PC-3 (cell line): ENCODE measurements around the gene CIDEB. TPM values are rescaled to one million over a fixed set of nuclear protein-coding genes. Genes with fewer than 3 reads are reported as not detected.

Source experiments
- ATAC-seq: fragments of 200-7000 bp; cut with Tn5 transposase; 2 replicates; pipeline ENCODE4 v1.9.1; 2020; ENCODE audit warnings: mild to moderate bottlenecking, moderate library complexity
- BruUV-seq: library from RNA; stranded (reverse); fragments of 400-500 nt; replicated peaks from 2 replicates; lab custom pipeline; 2021; lab: Mats Ljungman, UMichigan
- CTCF ChIA-PET: fragments of 300-600 bp; sonication (Branson Sonifier 250); formaldehyde crosslinking; loops from one replicate; lab custom pipeline; 2022; ENCODE audit warnings: antibody characterized with exemption; lab: Charles Lee
- POLR2A ChIA-PET: fragments of 300-600 bp; sonication (Branson Sonifier 250); formaldehyde crosslinking; loops from one replicate; lab custom pipeline; 2022; ENCODE audit warnings: antibody characterized with exemption; ENCODE audit not compliant: unreplicated experiment; lab: Charles Lee
- DNase-seq: peaks from one replicate; pipeline ENCODE4 v3.0.0-alpha.2; 2015
- H2AFZ ChIP-seq: fragments of 300-600 bp; sonication (generic); 2 replicates; pipeline ENCODE4 v1.6.0; 2016; ENCODE audit warnings: antibody characterized with exemption, low read length
- H3F3A ChIP-seq: fragments of 300-600 bp; sonication (generic); one replicate; pipeline ENCODE4 v1.6.0; 2017; ENCODE audit warnings: antibody characterized with exemption, low read length, control low read depth, mild to moderate bottlenecking; ENCODE audit not compliant: unreplicated experiment
- H3K27ac ChIP-seq: fragments of 300-600 bp; sonication (generic); 2 replicates; pipeline ENCODE4 v1.5.1; 2016; ENCODE audit warnings: mild to moderate bottlenecking, low read length
- H3K27me3 ChIP-seq: fragments of 300-600 bp; sonication (generic); 2 replicates; pipeline ENCODE4 v1.6.1; 2016; ENCODE audit warnings: low read length, mixed read lengths
- H3K36me3 ChIP-seq: fragments of 300-600 bp; sonication (generic); 2 replicates; pipeline ENCODE4 v1.6.1; 2016; ENCODE audit warnings: low read depth, mixed run types, low read length, mixed read lengths
- H3K4me1 ChIP-seq: fragments of 300-600 bp; sonication (generic); 2 replicates; pipeline ENCODE4 v1.5.1; 2016; ENCODE audit warnings: low read length; ENCODE audit not compliant: insufficient read depth
- H3K4me2 ChIP-seq: fragments of 300-600 bp; sonication (generic); 2 replicates; pipeline ENCODE4 v1.6.0; 2016; ENCODE audit warnings: low read length
- H3K4me3 ChIP-seq: fragments of 300-600 bp; sonication (generic); 2 replicates; pipeline ENCODE4 v1.5.1; 2016; ENCODE audit warnings: mild to moderate bottlenecking, low read length, mixed read lengths
- H3K79me2 ChIP-seq: fragments of 300-600 bp; sonication (generic); 2 replicates; pipeline ENCODE4 v1.6.1; 2017; ENCODE audit warnings: low read length, mixed read lengths
- H3K9ac ChIP-seq: fragments of 300-600 bp; sonication (generic); 2 replicates; pipeline ENCODE4 v1.6.0; 2016; ENCODE audit warnings: mild to moderate bottlenecking, low read length
- H3K9me2 ChIP-seq: fragments of 300-600 bp; sonication (generic); replicated peaks from 2 replicates; pipeline ENCODE4 v1.6.1; 2016; ENCODE audit warnings: mixed run types, low read length, mixed read lengths
- H3K9me3 ChIP-seq: fragments of 300-600 bp; sonication (generic); 2 replicates; pipeline ENCODE4 v1.6.1; 2016; ENCODE audit warnings: low read length, mixed read lengths
- H4K20me1 ChIP-seq: fragments of 300-600 bp; sonication (generic); 2 replicates; pipeline ENCODE4 v1.6.1; 2016; ENCODE audit warnings: low read length, mixed read lengths
- EZH2 ChIP-seq: fragments of 300-600 bp; sonication (generic); IDR thresholded peaks from one replicate; pipeline ENCODE4 v1.6.1; 2017; ENCODE audit warnings: antibody characterized with exemption, mild to moderate bottlenecking, low read length; ENCODE audit not compliant: unreplicated experiment
- EZH2phosphoT487 ChIP-seq: fragments of 300-600 bp; sonication (generic); IDR thresholded peaks from 2 replicates; pipeline ENCODE4 v1.6.1; 2018; ENCODE audit warnings: mild to moderate bottlenecking, antibody characterized with exemption, low read length, borderline replicate concordance
- intact Hi-C: fragments of 100-400 bp; cut with micrococcal nuclease; formaldehyde crosslinking; loops from 2 replicates; pipeline ENCODE4 v1.9.0; 2023
- total RNA-seq: library from RNA; depleted of rRNA; stranded (reverse); fragments of >200 nt; gene quantifications from 2 replicates; pipeline ENCODE4 v1.2.3, GENCODE V29; 2014
- TF ChIP-seq, protein P1 (sequence below): fragments of 300-600 bp; sonication (generic); conservative IDR thresholded peaks from 2 replicates; pipeline ENCODE4 v1.5.1; 2017; ENCODE audit warnings: antibody characterized with exemption, low read depth, mild to moderate bottlenecking, low read length

The CIDEB gene
- total RNA-seq, 1 experiment from 2014 or later = not detected

DNA sequence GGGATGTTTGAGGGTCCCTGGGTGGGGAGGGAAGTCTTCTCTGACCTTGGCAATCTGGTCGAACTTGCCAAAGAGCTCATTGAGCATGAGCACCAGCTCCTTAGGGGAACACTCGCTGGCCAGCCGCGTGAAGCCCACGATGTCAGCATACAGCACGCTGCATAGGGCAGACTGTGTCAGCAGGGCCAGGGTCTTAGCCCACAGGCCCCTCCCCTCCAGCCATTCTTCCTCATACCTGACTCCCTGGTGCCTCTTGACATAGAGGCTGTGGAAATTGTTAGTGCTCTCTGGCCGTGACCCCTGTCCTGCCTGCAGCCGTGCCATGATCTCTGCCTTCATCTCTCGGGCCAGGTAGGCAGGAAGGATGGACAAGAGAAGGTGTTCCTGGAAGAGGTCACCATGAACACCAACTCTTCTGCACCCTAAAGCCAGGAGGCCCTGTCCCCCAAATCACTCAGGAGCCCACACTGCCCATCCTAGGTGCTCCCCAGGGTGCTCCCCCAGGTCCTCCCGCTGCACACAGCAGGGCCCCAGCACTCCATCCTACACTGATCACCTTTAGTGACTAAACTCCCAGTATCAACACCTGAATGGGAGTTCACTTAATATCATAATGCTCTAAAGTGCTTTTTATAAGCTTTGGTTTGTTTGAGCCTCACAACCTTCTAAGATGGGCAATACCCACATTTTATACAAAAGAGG is 23.3 kb upstream of the CIDEB start:
- no peaks in the 10 kb centered on the region for H3K9me3 ChIP-seq
- no peak for DNase-seq
- H3K27ac ChIP-seq = no peak overlapping the region
- H3K9ac ChIP-seq = no peak overlapping the region
- no TSS peak for BruUV-seq
- H3K79me2 ChIP-seq = no peaks in the 10 kb centered on the region
- ChIA-PET CTCF (no interaction called here), POLR2A (interaction anchor here (0.7 kb wide), 1 partner anchor 107 kb away, joined by 5 read pairs; no protein-coding TSS in a partner anchor)
- no peak for ATAC-seq
- H3K4me2 ChIP-seq = no peak overlapping the region
- TF ChIP-seq, protein P1, sequence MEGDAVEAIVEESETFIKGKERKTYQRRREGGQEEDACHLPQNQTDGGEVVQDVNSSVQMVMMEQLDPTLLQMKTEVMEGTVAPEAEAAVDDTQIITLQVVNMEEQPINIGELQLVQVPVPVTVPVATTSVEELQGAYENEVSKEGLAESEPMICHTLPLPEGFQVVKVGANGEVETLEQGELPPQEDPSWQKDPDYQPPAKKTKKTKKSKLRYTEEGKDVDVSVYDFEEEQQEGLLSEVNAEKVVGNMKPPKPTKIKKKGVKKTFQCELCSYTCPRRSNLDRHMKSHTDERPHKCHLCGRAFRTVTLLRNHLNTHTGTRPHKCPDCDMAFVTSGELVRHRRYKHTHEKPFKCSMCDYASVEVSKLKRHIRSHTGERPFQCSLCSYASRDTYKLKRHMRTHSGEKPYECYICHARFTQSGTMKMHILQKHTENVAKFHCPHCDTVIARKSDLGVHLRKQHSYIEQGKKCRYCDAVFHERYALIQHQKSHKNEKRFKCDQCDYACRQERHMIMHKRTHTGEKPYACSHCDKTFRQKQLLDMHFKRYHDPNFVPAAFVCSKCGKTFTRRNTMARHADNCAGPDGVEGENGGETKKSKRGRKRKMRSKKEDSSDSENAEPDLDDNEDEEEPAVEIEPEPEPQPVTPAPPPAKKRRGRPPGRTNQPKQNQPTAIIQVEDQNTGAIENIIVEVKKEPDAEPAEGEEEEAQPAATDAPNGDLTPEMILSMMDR = no peak
- TF ChIP-seq EZH2 (no peak), EZH2phosphoT487 (no peak)
- no peak overlapping the region for H3K4me3 ChIP-seq
- no peaks in the 10 kb centered on the region for H4K20me1 ChIP-seq
- H3K27me3 ChIP-seq = no peaks in the 10 kb centered on the region
- H3K4me1 ChIP-seq = peaks cover 5% of the 10 kb centered on the region; the same call in 1 of the 2 replicates
- no peak overlapping the region for H2AFZ ChIP-seq
- intact Hi-C loops = no loop called here
- no peaks in the 10 kb centered on the region for H3K9me2 ChIP-seq
- H3K36me3 ChIP-seq = no peaks in the 10 kb centered on the region
- H3F3A ChIP-seq = no peaks in the 10 kb centered on the region

DNA sequence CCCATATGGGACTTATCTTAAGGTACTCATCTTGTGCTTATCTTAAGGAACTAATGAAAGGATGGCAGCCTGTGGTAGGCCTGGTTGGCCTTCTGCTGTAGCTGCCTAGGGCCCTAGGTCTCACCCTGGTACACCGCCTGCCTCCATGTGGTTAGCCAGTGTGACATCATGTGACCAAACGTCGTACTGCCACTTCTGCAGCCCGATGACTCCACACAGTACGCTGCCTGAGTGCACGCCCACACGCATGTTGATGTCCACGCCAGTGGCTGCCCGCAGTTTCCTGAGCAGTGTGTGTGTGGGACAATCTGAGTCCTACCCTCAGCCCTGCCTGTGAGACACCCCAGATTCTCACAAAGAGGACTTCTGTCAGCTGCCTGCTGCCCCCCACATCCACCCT is 22.0 kb upstream of the CIDEB start:
- ATAC-seq (no peak), DNase-seq (no peak)
- Histone ChIP-seq H3K79me2 (no peaks in the 10 kb centered on the region), H3K36me3 (no peaks in the 10 kb centered on the region), H4K20me1 (no peaks in the 10 kb centered on the region), H3K27ac (no peak overlapping the region), H3K4me2 (no peak overlapping the region), H3K27me3 (no peaks in the 10 kb centered on the region), H3K4me3 (no peak overlapping the region), H3K9me2 (no peaks in the 10 kb centered on the region), H3K9ac (no peak overlapping the region), H3K4me1 (peaks cover 5% of the 10 kb centered on the region; the same call in 1 of the 2 replicates), H3K9me3 (no peaks in the 10 kb centered on the region), H3F3A (no peaks in the 10 kb centered on the region), H2AFZ (no peak overlapping the region)
- intact Hi-C loops = no loop called here
- no TSS peak for BruUV-seq
- POLR2A ChIA-PET = no interaction called here
- CTCF ChIA-PET = no interaction called here
- TF ChIP-seq EZH2phosphoT487 = no peak
- TF ChIP-seq, protein P1 = no peak

DNA sequence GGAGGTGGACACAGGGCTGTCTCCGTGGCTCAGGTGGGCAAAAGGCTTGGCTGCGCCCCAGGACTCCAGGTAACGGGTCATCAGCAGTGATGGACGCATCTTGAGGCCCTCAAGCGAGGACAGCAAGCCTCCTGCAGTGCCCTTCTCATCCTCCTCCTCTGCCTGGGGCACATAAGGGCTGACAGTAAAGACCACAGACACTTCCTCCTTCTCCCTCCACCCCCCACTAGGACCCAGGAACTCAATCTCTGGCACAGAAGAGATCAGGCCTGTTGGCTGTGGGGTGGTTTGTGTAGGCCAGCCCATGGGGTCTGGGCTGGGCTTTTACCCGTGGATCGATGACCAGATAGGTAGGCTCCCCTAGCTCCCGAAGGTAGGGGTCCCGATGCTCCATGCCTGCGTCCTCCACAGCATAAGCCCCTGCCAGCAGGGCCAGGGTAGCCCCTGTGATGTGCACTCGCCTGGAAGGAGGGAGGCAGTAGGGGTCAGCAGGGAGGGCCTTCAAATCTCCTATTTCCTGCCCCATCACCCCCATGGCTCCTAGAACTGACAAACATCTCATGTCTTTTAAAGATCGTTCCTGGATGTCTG is 21.4 kb upstream of the CIDEB start:
- no TSS peak for BruUV-seq
- ChIA-PET CTCF (no interaction called here), POLR2A (interaction anchor here (0.5 kb wide), 1 partner anchor 113 kb away, joined by 8 read pairs; the partner anchor contains the start of gene SDR39U1)
- ATAC-seq (no peak), DNase-seq (no peak)
- Histone ChIP-seq H2AFZ (no peak overlapping the region), H3K4me3 (no peak overlapping the region), H3K36me3 (no peaks in the 10 kb centered on the region), H3K4me2 (no peak overlapping the region), H3K4me1 (peaks cover 5% of the 10 kb centered on the region; the same call in 1 of the 2 replicates), H3K9me3 (no peaks in the 10 kb centered on the region), H3K79me2 (no peaks in the 10 kb centered on the region), H3F3A (no peaks in the 10 kb centered on the region), H3K27ac (no peak overlapping the region), H3K9ac (no peak overlapping the region), H3K27me3 (no peaks in the 10 kb centered on the region), H3K9me2 (no peaks in the 10 kb centered on the region), H4K20me1 (no peaks in the 10 kb centered on the region)
- no peak for TF ChIP-seq EZH2phosphoT487
- no peak for TF ChIP-seq EZH2
- TF ChIP-seq, protein P1 = no peak
- intact Hi-C loops = no loop called here
